Lower leg skin (tissue), 4 donors: ENCODE measurements around the gene PES1. TPM values are rescaled to one million over a fixed set of nuclear protein-coding genes. Genes with fewer than 3 reads are reported as not detected.

Experiments used
- DNase-seq, 2 donors: peaks; one replicate each; pipeline ENCODE4 v3.0.0-alpha.2; 2019; ENCODE audit warnings: low spot score in 2 of 2
- H3K4me3 ChIP-seq: fragments of 200-600 bp; sonication (generic); 2 replicates; pipeline ENCODE4 v1.5.1; 2017; ENCODE audit warnings: mild to moderate bottlenecking, low read depth; ENCODE audit not compliant: poor library complexity, severe bottlenecking
- CTCF ChIP-seq, 3 donors: fragments of 450-650 bp; IDR thresholded peaks; one replicate each; pipeline ENCODE4 v1.5.1; 2016; ENCODE audit warnings: antibody characterized with exemption in 3 of 3, mild to moderate bottlenecking in 3 of 3, moderate library complexity in 2 of 3
- POLR2A ChIP-seq, 2 donors: fragments of 450-650 bp; IDR thresholded peaks; one replicate each; pipeline ENCODE4 v1.6.1; 2016 to 2017; ENCODE audit warnings: antibody characterized with exemption in 2 of 2, mild to moderate bottlenecking in 1 of 2, moderate library complexity in 1 of 2
- WGBS, 2 donors: methylation state at CpG; one replicate each; pipeline ENCODE4 v1.1.5; 2018; 5-methylcytosine and 5-hydroxymethylcytosine counted together
- intact Hi-C: fragments of 100-400 bp; cut with DNase I; formaldehyde crosslinking; loops from one replicate; pipeline ENCODE4 v1.15.0; 2023; ENCODE audit warnings: low total_unique reads
- total RNA-seq, 4 donors: library from RNA; depleted of rRNA; stranded (reverse); fragments of >200 nt; gene quantifications; one replicate each; pipeline ENCODE4 v1.1.0, GENCODE V29; 2016

PES1 gene
- total RNA-seq, 4 donors from 2014 or later = 43.1 to 55.6 (median 49.1) TPM

- intact Hi-C loops = no loop called here
- no peak for TF ChIP-seq POLR2A (IDR thresholded peaks at IDR 0.05)
- TF ChIP-seq CTCF (IDR thresholded peaks at IDR 0.05) = no peak
- no peak overlapping the region for H3K4me3 ChIP-seq
- 76 to 79% methylated on average over 7 of the region's 7 CpGs for WGBS, 2 donors
- DNase-seq = no peak
These were observed 25.6 kb downstream of the PES1 start for GRCh38 chr22:30566125-30566524.

- 75 to 82% methylated on average over 4 of the region's 4 CpGs for WGBS, 2 donors
- no peak overlapping the region for H3K4me3 ChIP-seq
- DNase-seq = no peak
- TF ChIP-seq CTCF (IDR thresholded peaks at IDR 0.05) = no peak
- TF ChIP-seq POLR2A (IDR thresholded peaks at IDR 0.05) = no peak
- intact Hi-C loops = no loop called here
These were observed 26.4 kb downstream of the PES1 start for GRCh38 chr22:30565341-30565740.

DNA sequence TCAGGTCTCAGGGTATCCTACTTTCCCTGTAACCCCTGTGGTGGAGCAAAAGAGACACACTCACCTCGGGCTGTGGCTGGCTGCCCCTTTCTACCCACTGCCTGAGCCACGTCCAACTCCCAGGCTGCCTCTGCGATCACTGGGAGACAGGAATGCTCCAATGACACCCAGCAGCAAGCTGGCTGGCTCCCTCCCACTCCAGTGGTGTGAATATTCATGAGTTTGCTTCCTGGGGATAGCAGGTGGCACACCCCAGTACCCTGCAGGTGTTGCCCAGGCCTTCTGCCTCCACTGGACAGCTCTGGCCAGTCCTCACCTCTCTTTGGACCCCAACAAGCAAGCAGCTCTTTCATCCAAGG, 27.0 kb downstream of the PES1 start:
- H3K4me3 ChIP-seq = no peak overlapping the region
- intact Hi-C loops = no loop called here
- 35 to 57% methylated on average over 3 of the region's 3 CpGs for WGBS, 2 donors
- no peak for TF ChIP-seq CTCF (IDR thresholded peaks at IDR 0.05)
- no peak for TF ChIP-seq POLR2A (IDR thresholded peaks at IDR 0.05)
- no peak for DNase-seq

DNA sequence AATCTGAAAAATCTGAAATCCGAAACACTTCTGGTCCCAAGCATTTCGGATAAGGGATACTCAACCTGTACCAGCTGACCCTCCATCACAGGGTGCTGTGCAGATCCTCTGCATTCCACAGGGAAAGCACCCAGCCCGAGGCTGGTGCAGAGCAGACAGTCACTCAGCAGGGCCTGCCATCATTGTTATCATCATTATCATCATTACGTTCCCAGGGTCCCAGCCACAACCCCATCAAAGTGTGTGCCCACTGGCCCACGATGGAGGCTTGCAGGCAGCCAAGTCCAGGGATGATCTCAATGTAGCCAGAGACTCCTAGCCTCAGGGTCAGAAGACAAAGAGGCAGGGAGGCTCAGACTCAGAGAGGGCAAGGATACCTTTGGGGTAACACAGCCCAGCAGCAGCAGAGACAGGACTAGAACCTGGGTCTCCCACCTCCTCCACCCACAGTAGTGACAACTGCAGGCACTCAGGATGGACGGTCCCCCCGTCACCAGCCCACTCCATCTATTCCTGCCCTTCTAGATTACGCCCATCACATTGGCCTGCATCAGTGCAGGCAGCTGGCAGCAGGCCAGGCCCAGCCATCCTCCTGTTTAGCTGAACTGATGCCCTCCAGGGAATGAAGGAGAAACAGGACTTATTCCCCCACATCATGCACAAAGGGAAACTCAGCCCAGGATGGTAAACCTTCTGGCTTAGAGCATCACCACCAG, 27.5 kb downstream of the PES1 start:
- DNase-seq = no peak
- intact Hi-C loops = no loop called here
- TF ChIP-seq CTCF (IDR thresholded peaks at IDR 0.05) (no peak), POLR2A (IDR thresholded peaks at IDR 0.05) (no peak)
- 71 to 77% methylated on average over 8 of the region's 8 CpGs for WGBS, 2 donors
- H3K4me3 ChIP-seq = no peak overlapping the region

DNA sequence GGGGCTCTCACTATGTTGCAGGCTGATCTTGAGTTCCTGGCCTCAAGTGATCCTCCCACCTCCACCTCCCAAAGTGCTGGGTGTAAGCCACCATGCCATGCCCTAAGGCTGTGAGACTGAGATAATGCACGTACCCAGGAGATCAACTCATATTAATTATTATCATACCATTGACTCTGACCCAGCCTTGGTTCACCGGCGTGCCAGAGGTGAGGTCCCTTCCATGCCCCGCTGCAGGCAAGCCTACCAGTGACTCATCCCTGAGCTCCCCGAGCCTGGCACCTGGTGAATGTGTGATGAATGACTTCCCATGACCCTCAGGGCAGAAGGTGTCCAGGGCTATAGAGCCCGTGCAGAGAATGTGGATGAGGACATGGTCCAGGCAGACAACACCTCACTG, 29.3 kb downstream of the PES1 start:
- TF ChIP-seq CTCF (IDR thresholded peaks at IDR 0.05) (no peak), POLR2A (IDR thresholded peaks at IDR 0.05) (no peak)
- no peak for DNase-seq
- intact Hi-C loops = no loop called here
- WGBS, 2 donors = 45 to 49% methylated on average over 6 of the region's 6 CpGs
- no peak overlapping the region for H3K4me3 ChIP-seq
